Endodermal cell (in vitro differentiated cells): Measurements from ENCODE around the gene GRID1. TPM values are rescaled to one million over a fixed set of nuclear protein-coding genes. Genes with fewer than 3 reads are reported as not detected.

ENCODE experiments used
- DNase-seq: peaks from one replicate; pipeline ENCODE4 v3.0.0-alpha.2; 2017
- H3K27ac ChIP-seq: 2 replicates; pipeline ENCODE4 v1.5.1; 2013; ENCODE audit warnings: mild to moderate bottlenecking, low read depth, low read length, moderate library complexity
- H3K27me3 ChIP-seq: 2 replicates; pipeline ENCODE4 v1.6.1; 2013; ENCODE audit warnings: mild to moderate bottlenecking, low read length, moderate library complexity; ENCODE audit not compliant: insufficient read depth, control insufficient read depth, poor library complexity, severe bottlenecking
- H3K36me3 ChIP-seq: 2 replicates; pipeline ENCODE4 v1.7.0; 2013; ENCODE audit warnings: mild to moderate bottlenecking, low read length, moderate library complexity; ENCODE audit not compliant: control insufficient read depth, insufficient read depth
- H3K4me1 ChIP-seq: one replicate; pipeline ENCODE4 v1.7.0; 2013; ENCODE audit warnings: low read length; ENCODE audit not compliant: control insufficient read depth, insufficient read depth
- H3K4me3 ChIP-seq: 2 replicates; pipeline ENCODE4 v1.5.1; 2013; ENCODE audit warnings: mild to moderate bottlenecking, low read length, moderate library complexity
- H3K9ac ChIP-seq: 2 replicates; pipeline ENCODE4 v1.6.1; 2013; ENCODE audit warnings: mild to moderate bottlenecking, low read length, moderate library complexity; ENCODE audit not compliant: poor library complexity, severe bottlenecking; ENCODE audit errors: extremely low read depth
- H3K9me3 ChIP-seq: 2 replicates; pipeline ENCODE4 v1.6.1; 2013; ENCODE audit warnings: mild to moderate bottlenecking, low read length, moderate library complexity; ENCODE audit not compliant: control insufficient read depth
- H3K27ac Mint-ChIP-seq: 2 replicates; pipeline ENCODE4 v1.8.0; 2020; ENCODE audit warnings: mixed read lengths
- H3K27me3 Mint-ChIP-seq: 2 replicates; pipeline ENCODE4 v1.8.0; 2021; ENCODE audit warnings: mild to moderate bottlenecking, mixed read lengths; ENCODE audit not compliant: insufficient read depth
- H3K36me3 Mint-ChIP-seq: 2 replicates; pipeline ENCODE4 v1.8.0; 2020; ENCODE audit warnings: low read depth, mixed read lengths
- H3K4me1 Mint-ChIP-seq: 2 replicates; pipeline ENCODE4 v1.8.0; 2020; ENCODE audit warnings: mixed read lengths
- H3K4me3 Mint-ChIP-seq: 2 replicates; pipeline ENCODE4 v1.8.0; 2020; ENCODE audit warnings: mild to moderate bottlenecking, moderate library complexity, mixed read lengths
- H3K9me3 Mint-ChIP-seq: 2 replicates; pipeline ENCODE4 v1.8.0; 2020; ENCODE audit warnings: mild to moderate bottlenecking, mixed read lengths
- WGBS, 2 experiments: methylation state at CpG; one replicate each; pipeline versions ENCODE4 v1.1.5 to v1.1.7; 2013; ENCODE audit warnings: missing lambda C conversion rate in 2 of 2, mixed read lengths in 1 of 2; ENCODE audit not compliant: insufficient coverage in 1 of 2, insufficient read length in 1 of 2; 5-methylcytosine and 5-hydroxymethylcytosine counted together
- total RNA-seq, 2 donors: library from RNA; stranded (reverse); fragmentation: NEBNext Ultra II Directional in 1 of 2; extraction: Animal tissue kit (Norgen Biotek cat#: 25700) in 1 of 2; gene quantifications; 2 replicates in 1 of 2; 3 replicates in 1 of 2; pipeline ENCODE4 v1.2.1, GENCODE V29; 2021
- TF ChIP-seq, protein P1 (sequence below): fragments of 200-600 bp; sonication (generic); conservative IDR thresholded peaks from 2 replicates; pipeline ENCODE4 v1.5.0; 2021; ENCODE audit warnings: antibody characterized with exemption, mild to moderate bottlenecking

The GRID1 gene
- total RNA-seq, 2 donors from 2014 or later, result 0.13 to 0.53 TPM

GRCh38 chr10:86247588-86247987 lies 119.0 kb downstream of the GRID1 start:
- TF ChIP-seq, protein P1, sequence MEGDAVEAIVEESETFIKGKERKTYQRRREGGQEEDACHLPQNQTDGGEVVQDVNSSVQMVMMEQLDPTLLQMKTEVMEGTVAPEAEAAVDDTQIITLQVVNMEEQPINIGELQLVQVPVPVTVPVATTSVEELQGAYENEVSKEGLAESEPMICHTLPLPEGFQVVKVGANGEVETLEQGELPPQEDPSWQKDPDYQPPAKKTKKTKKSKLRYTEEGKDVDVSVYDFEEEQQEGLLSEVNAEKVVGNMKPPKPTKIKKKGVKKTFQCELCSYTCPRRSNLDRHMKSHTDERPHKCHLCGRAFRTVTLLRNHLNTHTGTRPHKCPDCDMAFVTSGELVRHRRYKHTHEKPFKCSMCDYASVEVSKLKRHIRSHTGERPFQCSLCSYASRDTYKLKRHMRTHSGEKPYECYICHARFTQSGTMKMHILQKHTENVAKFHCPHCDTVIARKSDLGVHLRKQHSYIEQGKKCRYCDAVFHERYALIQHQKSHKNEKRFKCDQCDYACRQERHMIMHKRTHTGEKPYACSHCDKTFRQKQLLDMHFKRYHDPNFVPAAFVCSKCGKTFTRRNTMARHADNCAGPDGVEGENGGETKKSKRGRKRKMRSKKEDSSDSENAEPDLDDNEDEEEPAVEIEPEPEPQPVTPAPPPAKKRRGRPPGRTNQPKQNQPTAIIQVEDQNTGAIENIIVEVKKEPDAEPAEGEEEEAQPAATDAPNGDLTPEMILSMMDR, result no peak
- Histone ChIP-seq H3K4me3 (no peak overlapping the region), H3K4me1 (peaks cover 6% of the 10 kb centered on the region), H3K9me3 (no peaks in the 10 kb centered on the region), H3K27ac (no peak overlapping the region), H3K9ac (no peak overlapping the region), H3K36me3 (no peaks in the 10 kb centered on the region), H3K27me3 (no peaks in the 10 kb centered on the region)
- Mint-ChIP-seq H3K27me3 (peaks cover 2% of the 10 kb centered on the region), H3K27ac (no peak overlapping the region), H3K36me3 (no peaks in the 10 kb centered on the region), H3K4me3 (no peak overlapping the region), H3K4me1 (peaks cover 11% of the 10 kb centered on the region), H3K9me3 (peaks cover 11% of the 10 kb centered on the region)
- no peak for DNase-seq
- WGBS, 2 experiments, result 82% methylated on average over 1 of the region's 1 CpG; no CpG with 5 or more reads in 1 of the 2 experiments

- Mint-ChIP-seq H3K9me3 (peaks cover 11% of the 10 kb centered on the region), H3K36me3 (no peaks in the 10 kb centered on the region), H3K4me3 (no peak overlapping the region), H3K27ac (no peak overlapping the region), H3K4me1 (peaks cover 6% of the 10 kb centered on the region), H3K27me3 (peaks cover 2% of the 10 kb centered on the region)
- Histone ChIP-seq H3K36me3 (no peaks in the 10 kb centered on the region), H3K27ac (no peak overlapping the region), H3K27me3 (no peaks in the 10 kb centered on the region), H3K4me3 (no peak overlapping the region), H3K9me3 (no peaks in the 10 kb centered on the region), H3K9ac (no peak overlapping the region), H3K4me1 (peaks cover under 1% of the 10 kb centered on the region)
- TF ChIP-seq, protein P1, result no peak
- 78 to 83% methylated on average over 1 of the region's 1 CpG for WGBS, 2 experiments
- no peak for DNase-seq
These were observed 119.5 kb downstream of the GRID1 start for GRCh38 chr10:86247073-86247472.

- Histone ChIP-seq H3K4me3 (no peak overlapping the region), H3K9me3 (no peaks in the 10 kb centered on the region), H3K27me3 (no peaks in the 10 kb centered on the region), H3K4me1 (no peaks in the 10 kb centered on the region), H3K36me3 (no peaks in the 10 kb centered on the region), H3K27ac (no peak overlapping the region), H3K9ac (no peak overlapping the region)
- H3K4me1 Mint-ChIP-seq, result peaks cover 2% of the 10 kb centered on the region
- 77 to 92% methylated on average over 2 to 8 of the region's 8 CpGs for WGBS, 2 experiments
- H3K27ac Mint-ChIP-seq, result no peak overlapping the region
- peaks cover 11% of the 10 kb centered on the region for H3K9me3 Mint-ChIP-seq
- H3K4me3 Mint-ChIP-seq, result no peak overlapping the region
- no peaks in the 10 kb centered on the region for H3K36me3 Mint-ChIP-seq
- no peak for DNase-seq
- peaks cover 2% of the 10 kb centered on the region for H3K27me3 Mint-ChIP-seq
- TF ChIP-seq, protein P1, result no peak
These were observed 120.2 kb downstream of the GRID1 start for GRCh38 chr10:86246279-86246940.
